Thyroid gland (tissue), 4 donors: ENCODE measurements around the gene NLK.

Experiments used
- POLR2A ChIP-seq, 2 donors: fragments of 450-650 bp; IDR thresholded peaks; one replicate each; pipeline ENCODE4 v1.6.1; 2017; ENCODE audit warnings: antibody characterized with exemption in 2 of 2, mild to moderate bottlenecking in 2 of 2, moderate library complexity in 1 of 2
- TF ChIP-seq, protein P1 (sequence below), 6 experiments: fragments of 200-600 bp in 3 of 6; fragments of 450-650 bp in 3 of 6; sonication (generic) in 3 of 6; IDR thresholded peaks; one replicate each; pipeline ENCODE4 v1.5.1; 2016 to 2019; ENCODE audit warnings: antibody characterized with exemption in 6 of 6, mild to moderate bottlenecking in 2 of 6, inconsistent platforms in 1 of 6, moderate library complexity in 1 of 6

DNA sequence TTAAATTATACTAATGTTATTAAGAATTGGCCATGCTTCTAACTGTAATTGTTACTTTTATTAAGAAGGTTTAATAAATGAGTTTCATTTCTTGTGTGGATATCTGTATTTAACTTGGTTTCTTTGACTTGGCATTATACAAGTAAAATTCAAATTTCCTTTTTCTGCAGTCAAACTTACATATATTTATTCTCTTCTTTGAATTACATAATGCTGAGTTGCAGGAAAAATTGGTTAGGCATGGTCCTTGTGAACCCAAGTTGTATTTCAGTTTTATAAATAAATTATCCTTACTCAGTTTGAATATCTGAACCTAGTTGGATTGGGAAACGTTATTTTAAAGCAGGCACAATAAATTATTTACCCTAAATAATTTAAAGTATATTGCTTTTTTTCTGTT is 54.8 kb downstream of the NLK start:
- TF ChIP-seq POLR2A (IDR thresholded peaks at IDR 0.05) = no peak
- TF ChIP-seq, protein P1, sequence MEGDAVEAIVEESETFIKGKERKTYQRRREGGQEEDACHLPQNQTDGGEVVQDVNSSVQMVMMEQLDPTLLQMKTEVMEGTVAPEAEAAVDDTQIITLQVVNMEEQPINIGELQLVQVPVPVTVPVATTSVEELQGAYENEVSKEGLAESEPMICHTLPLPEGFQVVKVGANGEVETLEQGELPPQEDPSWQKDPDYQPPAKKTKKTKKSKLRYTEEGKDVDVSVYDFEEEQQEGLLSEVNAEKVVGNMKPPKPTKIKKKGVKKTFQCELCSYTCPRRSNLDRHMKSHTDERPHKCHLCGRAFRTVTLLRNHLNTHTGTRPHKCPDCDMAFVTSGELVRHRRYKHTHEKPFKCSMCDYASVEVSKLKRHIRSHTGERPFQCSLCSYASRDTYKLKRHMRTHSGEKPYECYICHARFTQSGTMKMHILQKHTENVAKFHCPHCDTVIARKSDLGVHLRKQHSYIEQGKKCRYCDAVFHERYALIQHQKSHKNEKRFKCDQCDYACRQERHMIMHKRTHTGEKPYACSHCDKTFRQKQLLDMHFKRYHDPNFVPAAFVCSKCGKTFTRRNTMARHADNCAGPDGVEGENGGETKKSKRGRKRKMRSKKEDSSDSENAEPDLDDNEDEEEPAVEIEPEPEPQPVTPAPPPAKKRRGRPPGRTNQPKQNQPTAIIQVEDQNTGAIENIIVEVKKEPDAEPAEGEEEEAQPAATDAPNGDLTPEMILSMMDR (IDR thresholded peaks at IDR 0.05) = no peak
